ENCODE results near the gene SLC25A36. TPM values are rescaled to one million over a fixed set of nuclear protein-coding genes. Genes with fewer than 3 reads are reported as not detected.

Gene SLC25A36
- total and polyA plus RNA-seq, 2 donors (not counting 3 experiments of a cell fraction or from before 2014, with no cell fraction given): 17.7 to 38.8 TPM

- Histone ChIP-seq H3K27me3 (ENCODE audit: control insufficient read depth in 2 of 2, insufficient read depth in 2 of 2, low read length in 2 of 2) (no peaks in the 10 kb centered on the region), H3K27ac (ENCODE audit: insufficient read depth, low read depth, low read length) (peak overlapping the region; percentile 80), H3K4me2 (ENCODE audit: insufficient read depth, low read length) (peak overlapping the region; percentile 98), H4K20me1 (replicated peaks; ENCODE audit: control insufficient read depth, extremely low read depth, insufficient read depth, low read length) (no peaks in the 10 kb centered on the region), H3K9ac (replicated peaks; ENCODE audit: extremely low read depth, insufficient read depth, low read length) (peak overlapping the region; percentile 91), H3K9me3 (replicated peaks; ENCODE audit: control insufficient read depth, insufficient read depth, low read length) (no peaks in the 10 kb centered on the region), H3K9me1 (replicated peaks; ENCODE audit: control insufficient read depth, extremely low read depth, insufficient read depth, low read length) (no peaks in the 10 kb centered on the region), H3K79me2 (ENCODE audit: control insufficient read depth, insufficient read depth, low read length) (peaks cover 51% of the 10 kb centered on the region), H3K4me3 (replicated peaks in 1 of 3; ENCODE audit: insufficient read depth in 1 of 3, low read depth in 1 of 3, low read length in 3 of 3) (peak overlapping the region; percentile 68 to 98 (median 96)), H2AFZ (ENCODE audit: low read depth, low read length) (peak overlapping the region; percentile 90), H3K36me3 (ENCODE audit: control insufficient read depth in 2 of 2, extremely low read depth in 1 of 2, insufficient read depth in 2 of 2, low read length in 2 of 2) (no peaks in the 10 kb centered on the region), H3K4me1 (ENCODE audit: control insufficient read depth, extremely low read depth, insufficient read depth, low read length) (peaks cover 11% of the 10 kb centered on the region)
- POLR2A ChIA-PET: interaction anchor here (0.8 kb wide), 1 partner anchor 26 kb away, joined by 3 read pairs; no protein-coding TSS in a partner anchor
- no peak for TF ChIP-seq GATA2 (IDR thresholded peaks at IDR 0.05; ENCODE audit: insufficient read depth, insufficient read length, low read depth, low read length)
- no peak for TF ChIP-seq JUN (IDR thresholded peaks at IDR 0.05; ENCODE audit: borderline replicate concordance, insufficient read depth, insufficient read length, low read depth)
- no peak for TF ChIP-seq MYC (IDR thresholded peaks at IDR 0.05; ENCODE audit: low read depth, low read length)
- no peak for TF ChIP-seq EZH2 (IDR thresholded peaks at IDR 0.05; ENCODE audit: borderline replicate concordance, low read depth, low read length, severe bottlenecking)
- no peak for TF ChIP-seq MAX (IDR thresholded peaks at IDR 0.05; ENCODE audit: insufficient read depth, insufficient read length)
- TF ChIP-seq, protein P1, sequence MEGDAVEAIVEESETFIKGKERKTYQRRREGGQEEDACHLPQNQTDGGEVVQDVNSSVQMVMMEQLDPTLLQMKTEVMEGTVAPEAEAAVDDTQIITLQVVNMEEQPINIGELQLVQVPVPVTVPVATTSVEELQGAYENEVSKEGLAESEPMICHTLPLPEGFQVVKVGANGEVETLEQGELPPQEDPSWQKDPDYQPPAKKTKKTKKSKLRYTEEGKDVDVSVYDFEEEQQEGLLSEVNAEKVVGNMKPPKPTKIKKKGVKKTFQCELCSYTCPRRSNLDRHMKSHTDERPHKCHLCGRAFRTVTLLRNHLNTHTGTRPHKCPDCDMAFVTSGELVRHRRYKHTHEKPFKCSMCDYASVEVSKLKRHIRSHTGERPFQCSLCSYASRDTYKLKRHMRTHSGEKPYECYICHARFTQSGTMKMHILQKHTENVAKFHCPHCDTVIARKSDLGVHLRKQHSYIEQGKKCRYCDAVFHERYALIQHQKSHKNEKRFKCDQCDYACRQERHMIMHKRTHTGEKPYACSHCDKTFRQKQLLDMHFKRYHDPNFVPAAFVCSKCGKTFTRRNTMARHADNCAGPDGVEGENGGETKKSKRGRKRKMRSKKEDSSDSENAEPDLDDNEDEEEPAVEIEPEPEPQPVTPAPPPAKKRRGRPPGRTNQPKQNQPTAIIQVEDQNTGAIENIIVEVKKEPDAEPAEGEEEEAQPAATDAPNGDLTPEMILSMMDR (IDR thresholded peaks at IDR 0.05; ENCODE audit: extremely low read depth in 1 of 2, insufficient read depth in 1 of 2, low read depth in 1 of 2, low read length in 2 of 2): no peak
- no peak for TF ChIP-seq POLR2A (IDR thresholded peaks at IDR 0.05; ENCODE audit: low read depth, low read length)
- no peak for TF ChIP-seq FOS (IDR thresholded peaks at IDR 0.05; ENCODE audit: borderline replicate concordance, insufficient read depth, low read length)
- no peak for TF ChIP-seq POLR2AphosphoS5 (IDR thresholded peaks at IDR 0.05; ENCODE audit: insufficient read depth, low read depth, low read length)
- CTCF ChIA-PET: interaction anchor here (0.9 to 2.0 kb wide), 2 partner anchors 10 to 34 kb away, joined by 3 to 6 read pairs; no protein-coding TSS in a partner anchor
- FAIRE-seq (peak; percentile 72), DNase-seq (ENCODE audit: low read depth, low spot score) (peak; percentile 63)
- BruUV-seq (replicated peaks): no TSS peak
- dilution Hi-C loops (cut with MboI; ENCODE audit: extremely low pct_ligation_motif_present, low sequenced_read_pairs) (no loop called here), intact Hi-C loops (cut with micrococcal nuclease) (loop anchor here (1.0 kb wide), 1 partner anchor 1553 kb away; the partner anchor contains the start of gene COPB2)
Measured at GRCh38 chr3:140942221-140943104, 827 bp downstream of the SLC25A36 start.

All from endothelial cell of umbilical vein (primary cell).